ENCODE measurements around the gene ALG11. TPM values are rescaled to one million over a fixed set of nuclear protein-coding genes. Genes with fewer than 3 reads are reported as not detected.

ALG11 gene
- total RNA-seq, 4 donors from 2014 or later = 15.2 to 21.9 (median 19.6) TPM

GRCh38 chr13:51971520-51972426 is 40.4 kb upstream of the ALG11 start:
- 93 to 94% methylated on average over 9 to 10 of the region's 15 CpGs for WGBS, 2 donors (ENCODE audit: low coverage in 1 of 2)
- no peak overlapping the region for H3K27ac ChIP-seq
- no peak overlapping the region for H3K4me3 ChIP-seq
- no peaks in the 10 kb centered on the region for H3K27me3 ChIP-seq
- H3K4me1 ChIP-seq = no peaks in the 10 kb centered on the region
- TF ChIP-seq EP300 (IDR thresholded peaks at IDR 0.05) (no peak), POLR2A (IDR thresholded peaks at IDR 0.05) (no peak), POLR2AphosphoS5 (IDR thresholded peaks at IDR 0.05) (no peak), CTCF (IDR thresholded peaks at IDR 0.05) (no peak)
- H3K9me3 ChIP-seq = no peaks in the 10 kb centered on the region
- H3K36me3 ChIP-seq = peaks cover 0 to 49% of the 10 kb centered on the region in 2 donors
- no peak for ATAC-seq

- no peak overlapping the region for H3K4me3 ChIP-seq
- H3K36me3 ChIP-seq = peaks cover 0 to 30% of the 10 kb centered on the region in 2 donors
- ATAC-seq = no peak
- H3K27ac ChIP-seq = no peak overlapping the region
- no peak for TF ChIP-seq CTCF (IDR thresholded peaks at IDR 0.05)
- TF ChIP-seq POLR2AphosphoS5 (IDR thresholded peaks at IDR 0.05) = no peak
- no peak for TF ChIP-seq EP300 (IDR thresholded peaks at IDR 0.05)
- no peak for TF ChIP-seq POLR2A (IDR thresholded peaks at IDR 0.05)
- WGBS, 2 donors (ENCODE audit: low coverage in 1 of 2) = 60 to 100% methylated on average over 1 of the region's 6 CpGs
- no peaks in the 10 kb centered on the region for H3K4me1 ChIP-seq
- H3K9me3 ChIP-seq = no peaks in the 10 kb centered on the region
- no peaks in the 10 kb centered on the region for H3K27me3 ChIP-seq
Measured at GRCh38 chr13:51974482-51974881, 37.7 kb upstream of the ALG11 start.

- ATAC-seq = no peak
- H3K36me3 ChIP-seq = peaks cover 0 to 17% of the 10 kb centered on the region in 2 donors
- 20 to 100% methylated on average over 1 of the region's 1 CpG for WGBS, 2 donors (ENCODE audit: low coverage in 1 of 2)
- H3K9me3 ChIP-seq = no peaks in the 10 kb centered on the region
- TF ChIP-seq EP300 (IDR thresholded peaks at IDR 0.05) (no peak), POLR2A (IDR thresholded peaks at IDR 0.05) (no peak), POLR2AphosphoS5 (IDR thresholded peaks at IDR 0.05) (no peak), CTCF (IDR thresholded peaks at IDR 0.05) (no peak)
- H3K4me1 ChIP-seq = no peaks in the 10 kb centered on the region
- H3K27ac ChIP-seq = no peak overlapping the region
- H3K27me3 ChIP-seq = no peaks in the 10 kb centered on the region
- H3K4me3 ChIP-seq = no peak overlapping the region
Measured at GRCh38 chr13:51976423-51976822, 35.8 kb upstream of the ALG11 start.

GRCh38 chr13:51976890-51977289 is 35.3 kb upstream of the ALG11 start:
- Histone ChIP-seq H3K27ac (no peak overlapping the region), H3K4me3 (no peak overlapping the region), H3K36me3 (peaks cover 0 to 17% of the 10 kb centered on the region in 2 donors), H3K9me3 (no peaks in the 10 kb centered on the region), H3K4me1 (no peaks in the 10 kb centered on the region), H3K27me3 (no peaks in the 10 kb centered on the region)
- TF ChIP-seq CTCF (IDR thresholded peaks at IDR 0.05) = no peak
- TF ChIP-seq EP300 (IDR thresholded peaks at IDR 0.05) = no peak
- no peak for TF ChIP-seq POLR2A (IDR thresholded peaks at IDR 0.05)
- no peak for TF ChIP-seq POLR2AphosphoS5 (IDR thresholded peaks at IDR 0.05)
- no peak for ATAC-seq
- WGBS, 2 donors (ENCODE audit: low coverage in 1 of 2) = 81% methylated on average over 4 to 5 of the region's 5 CpGs

GRCh38 chr13:51977625-51978024 is 34.6 kb upstream of the ALG11 start:
- Histone ChIP-seq H3K36me3 (peaks cover 0 to 17% of the 10 kb centered on the region in 2 donors), H3K9me3 (no peaks in the 10 kb centered on the region), H3K27me3 (no peaks in the 10 kb centered on the region), H3K27ac (no peak overlapping the region), H3K4me1 (no peaks in the 10 kb centered on the region), H3K4me3 (no peak overlapping the region)
- TF ChIP-seq CTCF (IDR thresholded peaks at IDR 0.05) (no peak), POLR2AphosphoS5 (IDR thresholded peaks at IDR 0.05) (no peak), EP300 (IDR thresholded peaks at IDR 0.05) (no peak), POLR2A (IDR thresholded peaks at IDR 0.05) (no peak)
- WGBS, 2 donors (ENCODE audit: low coverage in 1 of 2) = 92 to 100% methylated on average over 1 to 5 of the region's 5 CpGs
- ATAC-seq = no peak
